KOPT-K1 (cell line): ENCODE measurements around the gene NKG7.
A peak's percentile ranks its signal among the peaks of the same experiment; 100 is the strongest.
"Not testable (repeated sequence)": the region's sequence is repeated elsewhere in the genome, so short reads cannot be mapped to it uniquely, and the experiment has no call there.

Source experiments
- H3K27ac ChIP-seq: fragments of 200-600 bp; sonication (generic); 2 replicates; pipeline ENCODE4 v1.5.1; 2016; ENCODE audit warnings: antibody characterized with exemption, mild to moderate bottlenecking, low read depth, low read length; ENCODE audit not compliant: poor library complexity, severe bottlenecking
- H3K36me3 ChIP-seq: fragments of 200-600 bp; sonication (generic); 2 replicates; pipeline ENCODE4 v1.5.1; 2017; ENCODE audit warnings: antibody characterized with exemption, mild to moderate bottlenecking, low read length, moderate library complexity; ENCODE audit not compliant: insufficient read depth
- H3K9me3 ChIP-seq: fragments of 200-600 bp; sonication (generic); 2 replicates; pipeline ENCODE4 v1.5.1; 2017; ENCODE audit warnings: antibody characterized with exemption, low read length, mild to moderate bottlenecking; ENCODE audit not compliant: insufficient read depth, poor library complexity, severe bottlenecking

Gene NKG7

GRCh38 chr19:51372649-51373504 is at the start of gene NKG7:
Gene NKG7, minus strand, starts transcription at chr19:51372654. Its CDS starts 119 bp downstream, at chr19:51372535.
- Histone ChIP-seq H3K27ac (peak within 1 kb of the TSS; percentile 94), H3K9me3 (no peaks in the 10 kb centered on the region), H3K36me3 (no peaks in the 10 kb centered on the region)

GRCh38 chr19:51422053-51422448 is 49.6 kb upstream of the NKG7 start:
- H3K27ac ChIP-seq, result no peak overlapping the region
- no peaks in the 10 kb centered on the region for H3K36me3 ChIP-seq
- no peaks in the 10 kb centered on the region for H3K9me3 ChIP-seq

GRCh38 chr19:51421229-51422052 is 49.0 kb upstream of the NKG7 start:
- H3K27ac ChIP-seq, result no peak overlapping the region

GRCh38 chr19:51420511-51420910 is 48.1 kb upstream of the NKG7 start:
- H3K27ac ChIP-seq, H3K9me3 ChIP-seq, H3K36me3 ChIP-seq: not testable (repeated sequence)

More at GRCh38 chr19:51421229-51422052, 49.0 kb upstream of the NKG7 start:
- Histone ChIP-seq H3K36me3 (no peaks in the 10 kb centered on the region), H3K9me3 (no peaks in the 10 kb centered on the region)

- Histone ChIP-seq H3K9me3 (no peaks in the 10 kb centered on the region), H3K27ac (no peak overlapping the region), H3K36me3 (no peaks in the 10 kb centered on the region)
Measured at GRCh38 chr19:51418707-51419106, 46.3 kb upstream of the NKG7 start.

GRCh38 chr19:51417810-51418157 is 45.3 kb upstream of the NKG7 start:
- no peaks in the 10 kb centered on the region for H3K9me3 ChIP-seq
- H3K36me3 ChIP-seq, result no peaks in the 10 kb centered on the region
- no peak overlapping the region for H3K27ac ChIP-seq

GRCh38 chr19:51417107-51417809 is 44.8 kb upstream of the NKG7 start, which contains the start of gene SIGLEC10:
Gene SIGLEC10, minus strand, starts transcription at chr19:51417642. Its CDS starts 61 bp downstream, at chr19:51417581.
- Histone ChIP-seq H3K36me3 (no peaks in the 10 kb centered on the region), H3K9me3 (no peaks in the 10 kb centered on the region)

GRCh38 chr19:51416422-51416821 is 44.0 kb upstream of the NKG7 start:
- not testable (repeated sequence) for H3K36me3 ChIP-seq, H3K9me3 ChIP-seq, H3K27ac ChIP-seq

More at GRCh38 chr19:51417107-51417809, 44.8 kb upstream of the NKG7 start, which contains the start of gene SIGLEC10:
- no peak within 1 kb of the TSS for H3K27ac ChIP-seq

GRCh38 chr19:51415187-51415586 is 42.7 kb upstream of the NKG7 start:
- H3K27ac ChIP-seq, result no peak overlapping the region
- no peaks in the 10 kb centered on the region for H3K9me3 ChIP-seq
- no peaks in the 10 kb centered on the region for H3K36me3 ChIP-seq

- Histone ChIP-seq H3K36me3 (no peaks in the 10 kb centered on the region), H3K9me3 (peaks cover 2% of the 10 kb centered on the region), H3K27ac (no peak overlapping the region)
Measured at GRCh38 chr19:51410950-51411748, 38.7 kb upstream of the NKG7 start.

GRCh38 chr19:51407511-51408131 is 35.2 kb upstream of the NKG7 start:
- Histone ChIP-seq H3K9me3 (peaks cover 21% of the 10 kb centered on the region), H3K36me3 (no peaks in the 10 kb centered on the region; the same call in 1 of the 2 replicates), H3K27ac (no peak overlapping the region)

GRCh38 chr19:51402117-51402516 is 29.7 kb upstream of the NKG7 start:
- Histone ChIP-seq H3K9me3 (peaks cover 37% of the 10 kb centered on the region), H3K36me3 (peaks cover 8% of the 10 kb centered on the region; the same call in 1 of the 2 replicates), H3K27ac (no peak overlapping the region)

GRCh38 chr19:51399936-51400335 is 27.5 kb upstream of the NKG7 start:
- H3K36me3 ChIP-seq, result not testable (repeated sequence)
- H3K9me3 ChIP-seq, result peaks cover 31% of the 10 kb centered on the region
- peak overlapping the region; percentile 52 for H3K27ac ChIP-seq

GRCh38 chr19:51399231-51399630 is 26.8 kb upstream of the NKG7 start:
- Histone ChIP-seq H3K27ac (peak overlapping the region; percentile 52), H3K36me3 (peaks cover 8% of the 10 kb centered on the region; the same call in 1 of the 2 replicates), H3K9me3 (peaks cover 31% of the 10 kb centered on the region)
